Sigmoid colon (tissue), 4 donors: Measurements from ENCODE around the gene CLPTM1.

Source experiments
- EP300 ChIP-seq, 4 donors: sonication (generic); formaldehyde crosslinking; IDR thresholded peaks; one replicate each; pipeline ENCODE4 v1.6.1; 2017; ENCODE audit warnings: antibody characterized with exemption in 4 of 4
- POLR2A ChIP-seq, 2 donors: fragments of 450-650 bp; IDR thresholded peaks; one replicate each; pipeline ENCODE4 v1.6.1; 2016; ENCODE audit warnings: antibody characterized with exemption in 2 of 2, mild to moderate bottlenecking in 2 of 2, moderate library complexity in 2 of 2
- POLR2AphosphoS5 ChIP-seq, 4 donors: sonication (generic); formaldehyde crosslinking; IDR thresholded peaks; one replicate each; pipeline ENCODE4 v1.6.1; 2017; ENCODE audit warnings: antibody characterized with exemption in 4 of 4
- TF ChIP-seq, protein P1 (sequence below), 4 experiments: fragments of 450-650 bp in 3 of 4; fragments of 200-600 bp in 1 of 4; IDR thresholded peaks; one replicate each; pipeline ENCODE4 v1.5.1; 2016 to 2019; ENCODE audit warnings: antibody characterized with exemption in 4 of 4, mild to moderate bottlenecking in 3 of 4, moderate library complexity in 2 of 4

DNA sequence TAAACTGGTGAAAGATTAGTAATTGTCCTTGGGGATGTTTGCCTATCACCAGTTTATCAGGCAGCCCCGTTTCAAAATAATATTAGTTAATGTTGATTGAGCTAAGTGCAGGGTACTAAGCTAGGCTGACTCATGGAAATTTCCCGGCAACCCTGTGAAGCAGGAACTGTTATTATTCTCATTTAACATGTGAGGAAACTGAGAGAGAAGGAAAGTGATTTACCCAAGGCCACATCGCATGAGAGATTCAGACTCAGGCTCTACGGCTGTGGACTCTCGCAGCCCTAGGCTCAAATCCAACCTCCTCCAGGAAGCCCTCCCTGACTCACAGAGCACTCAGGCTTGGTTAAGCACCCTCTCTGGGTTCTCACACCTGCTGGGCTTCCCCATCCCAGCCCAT lies 19.7 kb downstream of the CLPTM1 start:
- TF ChIP-seq, protein P1, sequence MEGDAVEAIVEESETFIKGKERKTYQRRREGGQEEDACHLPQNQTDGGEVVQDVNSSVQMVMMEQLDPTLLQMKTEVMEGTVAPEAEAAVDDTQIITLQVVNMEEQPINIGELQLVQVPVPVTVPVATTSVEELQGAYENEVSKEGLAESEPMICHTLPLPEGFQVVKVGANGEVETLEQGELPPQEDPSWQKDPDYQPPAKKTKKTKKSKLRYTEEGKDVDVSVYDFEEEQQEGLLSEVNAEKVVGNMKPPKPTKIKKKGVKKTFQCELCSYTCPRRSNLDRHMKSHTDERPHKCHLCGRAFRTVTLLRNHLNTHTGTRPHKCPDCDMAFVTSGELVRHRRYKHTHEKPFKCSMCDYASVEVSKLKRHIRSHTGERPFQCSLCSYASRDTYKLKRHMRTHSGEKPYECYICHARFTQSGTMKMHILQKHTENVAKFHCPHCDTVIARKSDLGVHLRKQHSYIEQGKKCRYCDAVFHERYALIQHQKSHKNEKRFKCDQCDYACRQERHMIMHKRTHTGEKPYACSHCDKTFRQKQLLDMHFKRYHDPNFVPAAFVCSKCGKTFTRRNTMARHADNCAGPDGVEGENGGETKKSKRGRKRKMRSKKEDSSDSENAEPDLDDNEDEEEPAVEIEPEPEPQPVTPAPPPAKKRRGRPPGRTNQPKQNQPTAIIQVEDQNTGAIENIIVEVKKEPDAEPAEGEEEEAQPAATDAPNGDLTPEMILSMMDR (IDR thresholded peaks at IDR 0.05), result no peak
- no peak for TF ChIP-seq EP300 (IDR thresholded peaks at IDR 0.05)
- no peak for TF ChIP-seq POLR2AphosphoS5 (IDR thresholded peaks at IDR 0.05)
- no peak for TF ChIP-seq POLR2A (IDR thresholded peaks at IDR 0.05)
